ENCODE data around the gene SLAMF8.

Gene SLAMF8

DNA sequence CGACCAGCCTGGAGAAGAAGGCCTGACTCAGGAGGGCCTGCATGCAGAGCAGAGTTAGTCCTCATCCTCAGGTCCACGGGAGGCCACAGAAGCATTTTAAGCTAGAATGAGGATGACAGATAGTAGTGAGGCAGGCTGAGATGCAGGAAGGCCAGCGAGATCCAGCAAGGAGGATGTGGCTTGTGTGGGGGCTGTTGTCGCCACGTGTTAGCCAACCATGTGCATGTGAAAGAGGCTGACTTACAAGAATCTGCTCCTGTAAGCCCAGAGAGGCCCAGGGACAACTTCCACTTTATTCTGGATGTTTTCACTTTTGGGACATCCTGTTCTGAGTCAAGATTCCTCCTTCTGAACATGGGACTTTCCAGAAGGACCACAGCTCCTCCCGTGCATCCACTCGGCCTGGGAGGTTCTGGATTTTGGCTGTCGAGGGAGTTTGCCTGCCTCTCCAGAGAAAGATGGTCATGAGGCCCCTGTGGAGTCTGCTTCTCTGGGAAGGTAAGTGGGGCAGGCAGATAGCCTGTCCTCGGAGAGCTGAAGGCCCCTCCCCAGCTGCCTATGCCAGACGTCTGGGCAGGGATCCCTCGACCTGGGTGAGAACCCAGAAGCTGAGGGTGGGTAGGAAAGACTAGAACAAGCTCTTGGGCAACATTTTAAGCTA is at the start of gene SLAMF8:
TSS of gene SLAMF8 (plus strand) at position 433 of the 661 bp plus-strand sequence. CDS start at position 459, 26 bp downstream.
- DNase-seq: no peak

DNA sequence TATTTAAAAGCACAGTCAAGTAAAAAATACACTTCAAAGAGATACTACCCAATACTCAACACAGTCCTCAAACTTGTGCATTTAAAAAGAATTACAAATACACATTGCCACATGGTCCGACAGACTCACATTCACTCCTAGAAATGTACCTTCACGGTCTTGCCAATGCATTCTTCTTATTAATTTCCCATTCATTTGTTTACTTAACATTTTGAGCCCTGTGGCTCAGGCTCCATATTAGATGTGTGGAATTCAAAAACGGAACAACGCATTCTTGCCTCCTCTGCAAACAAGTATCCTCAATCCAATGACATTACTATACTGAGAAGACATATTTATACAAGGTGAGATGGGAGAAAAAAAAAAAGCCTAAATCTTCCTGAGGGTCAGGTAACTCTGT is 48.4 kb upstream of the SLAMF8 start:
- DNase-seq: no peak

DNA sequence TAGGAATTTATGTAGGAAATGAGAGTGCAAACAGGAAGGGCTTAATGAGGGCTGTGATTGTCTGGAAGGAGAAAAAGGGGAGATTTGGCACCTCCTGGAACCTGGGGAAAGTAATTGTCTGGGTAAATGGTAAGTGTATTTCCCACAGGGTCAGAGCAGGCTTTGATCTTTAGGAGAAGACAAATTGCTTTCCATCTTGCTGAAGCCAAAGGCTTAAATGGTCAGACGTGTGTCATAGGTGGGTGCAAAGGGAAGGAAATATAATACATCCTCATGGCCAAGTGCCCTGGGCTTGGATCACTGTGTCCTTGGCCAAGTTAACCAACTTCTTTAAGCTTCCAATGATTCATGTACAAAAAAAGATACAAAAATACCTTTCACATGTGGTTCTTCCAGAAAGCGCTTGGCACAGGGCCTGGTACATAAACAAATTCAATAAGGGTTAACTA is 47.2 kb upstream of the SLAMF8 start:
- DNase-seq: peak; percentile 61

DNA sequence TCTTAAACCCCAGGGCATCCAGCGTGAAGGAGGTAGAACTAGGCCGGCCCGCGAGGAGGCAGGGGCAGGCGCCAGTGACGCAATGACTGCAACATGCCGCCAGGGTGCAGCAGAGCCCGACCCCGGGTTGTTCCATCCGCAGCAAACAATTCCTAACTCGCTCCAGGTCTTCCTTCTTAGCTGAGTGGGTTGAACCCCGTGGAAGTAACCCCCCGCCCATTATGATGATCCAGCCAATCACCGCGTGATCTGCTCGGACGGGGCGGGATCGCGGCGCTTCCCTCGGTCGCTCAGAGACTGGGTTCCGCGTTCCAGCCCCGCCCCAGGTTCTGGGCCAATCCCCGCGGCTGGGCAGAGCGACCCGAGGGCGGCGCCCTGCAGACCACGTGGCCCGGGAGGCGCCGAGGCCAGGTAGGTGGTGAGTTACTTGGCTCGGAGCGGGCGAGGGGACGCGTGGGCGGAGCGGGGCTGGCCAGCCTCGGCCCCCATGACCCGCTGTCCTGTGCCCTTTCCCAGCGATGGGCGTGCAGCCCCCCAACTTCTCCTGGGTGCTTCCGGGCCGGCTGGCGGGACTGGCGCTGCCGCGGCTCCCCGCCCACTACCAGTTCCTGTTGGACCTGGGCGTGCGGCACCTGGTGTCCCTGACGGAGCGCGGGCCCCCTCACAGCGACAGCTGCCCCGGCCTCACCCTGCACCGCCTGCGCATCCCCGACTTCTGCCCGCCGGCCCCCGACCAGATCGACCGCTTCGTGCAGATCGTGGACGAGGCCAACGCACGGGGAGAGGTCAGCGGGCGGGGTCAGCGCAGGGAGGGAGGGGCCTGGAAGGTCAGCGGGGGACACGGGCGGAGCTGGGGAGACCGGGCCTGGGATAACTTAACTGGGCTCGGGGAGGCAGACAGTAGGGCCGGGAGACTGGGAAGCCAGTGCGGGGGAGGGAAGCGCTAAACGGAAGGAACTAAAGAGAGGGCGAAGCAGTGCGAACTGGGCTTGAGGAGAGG is 45.8 kb upstream of the SLAMF8 start, which contains the start of gene DUSP23:
TSS of gene DUSP23 (plus strand) at position 380 of the 1,000 bp plus-strand sequence. CDS start at position 519, 139 bp downstream.
- DNase-seq: peak; percentile 99

DNA sequence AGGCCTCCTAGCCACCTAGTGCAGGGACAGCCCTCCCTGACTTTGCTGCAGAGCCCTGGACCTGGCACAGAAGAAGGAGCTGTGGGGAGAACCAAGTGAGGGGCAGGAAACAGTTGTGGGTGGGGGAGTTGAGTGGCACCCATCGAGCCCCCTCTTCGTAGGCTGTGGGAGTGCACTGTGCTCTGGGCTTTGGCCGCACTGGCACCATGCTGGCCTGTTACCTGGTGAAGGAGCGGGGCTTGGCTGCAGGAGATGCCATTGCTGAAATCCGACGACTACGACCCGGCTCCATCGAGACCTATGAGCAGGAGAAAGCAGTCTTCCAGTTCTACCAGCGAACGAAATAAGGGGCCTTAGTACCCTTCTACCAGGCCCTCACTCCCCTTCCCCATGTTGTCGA is 44.7 kb upstream of the SLAMF8 start:
- no peak for DNase-seq

DNA sequence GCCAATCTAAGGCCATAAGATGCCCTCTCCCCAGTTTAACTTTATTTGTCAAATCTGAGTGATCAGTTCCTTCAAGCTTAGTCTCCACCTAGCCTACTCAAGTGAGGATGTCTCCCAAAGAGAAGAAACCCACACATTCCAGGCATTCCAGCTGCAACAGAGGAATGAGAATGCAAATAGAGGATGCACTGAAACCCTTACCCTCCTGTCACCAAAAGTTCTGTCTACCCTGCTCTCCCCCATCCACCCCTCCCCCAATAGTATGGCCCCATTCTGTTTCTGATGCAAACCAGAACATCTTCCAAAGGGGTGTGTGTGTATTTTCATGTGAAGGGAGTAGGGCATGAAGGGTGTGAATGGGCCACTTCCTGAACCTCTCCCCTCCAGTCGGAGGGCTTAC is 42.9 kb upstream of the SLAMF8 start:
- DNase-seq: no peak

DNA sequence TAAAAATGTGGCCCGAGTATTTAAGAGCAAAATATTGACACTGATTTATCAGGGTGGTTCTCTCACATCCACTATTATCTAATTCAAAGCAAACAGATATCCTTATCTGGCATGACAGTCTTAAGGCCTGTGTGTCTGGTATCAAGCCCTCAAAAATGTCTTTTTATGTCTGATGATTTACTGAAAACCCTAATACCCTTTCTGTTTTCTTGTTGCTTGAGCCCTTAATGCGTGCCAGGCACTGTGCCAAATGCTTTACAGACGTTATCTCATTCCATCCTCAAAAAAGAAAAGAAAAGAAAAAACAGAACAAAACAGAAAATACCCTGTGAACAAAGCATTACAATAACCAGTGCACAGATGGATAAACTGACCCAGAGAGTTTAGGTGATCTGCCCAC is 40.2 kb upstream of the SLAMF8 start:
- DNase-seq: peak; percentile 75

DNA sequence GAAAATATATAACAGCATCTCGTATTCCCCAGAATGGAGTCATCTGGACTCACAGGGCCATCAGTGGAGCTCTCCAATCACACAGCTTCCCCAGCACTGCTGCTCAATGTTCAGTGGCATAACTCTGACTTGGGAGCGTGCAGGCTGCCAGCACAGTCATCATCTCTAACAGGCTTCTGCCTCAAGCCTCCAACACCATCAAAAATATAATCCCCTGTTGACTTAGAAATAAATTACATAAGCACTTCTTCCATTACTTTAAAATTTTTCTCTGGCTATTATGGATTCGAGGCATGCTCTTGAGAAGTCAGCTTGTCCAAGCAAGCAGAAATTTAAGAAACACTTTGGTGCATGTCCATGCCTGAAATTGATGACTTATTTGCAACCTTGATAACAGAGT is 39.7 kb upstream of the SLAMF8 start:
- DNase-seq: no peak

DNA sequence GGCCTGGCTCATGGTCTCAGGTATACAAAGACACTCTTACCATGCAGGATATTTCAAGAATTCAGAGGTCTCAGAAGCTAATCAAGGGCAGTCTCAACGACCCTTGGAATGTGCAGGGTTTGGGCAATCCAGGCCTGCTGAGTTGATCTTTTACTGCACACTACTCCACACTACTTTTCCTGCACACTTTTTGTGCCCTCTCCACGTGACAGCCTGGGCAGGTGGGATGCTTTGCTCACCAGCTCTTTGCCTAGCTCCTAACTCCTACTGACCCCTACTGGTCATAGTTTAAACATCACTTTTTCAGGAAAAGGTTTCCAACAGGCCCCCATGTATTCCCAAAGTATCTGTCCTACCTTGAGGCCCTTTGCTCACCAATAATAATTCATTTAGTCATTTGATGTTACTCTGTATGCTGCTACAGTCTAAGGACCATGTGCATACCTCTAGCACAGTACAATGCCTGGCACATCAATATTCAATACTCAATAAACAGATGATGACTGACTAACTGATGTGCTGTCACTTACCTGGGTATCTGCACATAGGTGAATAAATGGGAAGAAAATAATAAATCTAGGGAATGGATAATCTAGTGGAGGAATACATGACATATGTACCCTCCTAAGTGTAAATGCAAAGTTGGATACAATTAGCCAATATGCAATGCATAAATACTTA is 36.3 kb upstream of the SLAMF8 start:
- peak; percentile 70 for DNase-seq

DNA sequence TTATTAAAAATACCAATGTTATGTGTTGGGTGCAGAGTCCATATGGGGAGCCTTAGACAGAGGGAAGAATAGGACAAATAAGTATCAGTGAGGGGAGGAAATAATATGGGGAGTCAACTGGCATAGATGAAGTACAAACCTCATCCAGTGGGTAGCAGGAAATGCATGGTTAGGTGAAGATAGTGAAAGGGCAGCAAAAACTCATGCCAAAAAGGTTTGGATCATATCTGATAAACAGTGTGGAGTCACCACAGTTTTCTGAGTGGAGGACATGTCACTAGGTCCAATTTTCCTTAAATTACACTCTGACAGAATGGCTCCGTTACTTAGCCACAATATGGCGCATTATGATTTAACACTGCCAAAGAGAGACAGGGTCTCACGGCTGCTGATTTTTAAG is 35.6 kb upstream of the SLAMF8 start:
- DNase-seq: no peak

DNA sequence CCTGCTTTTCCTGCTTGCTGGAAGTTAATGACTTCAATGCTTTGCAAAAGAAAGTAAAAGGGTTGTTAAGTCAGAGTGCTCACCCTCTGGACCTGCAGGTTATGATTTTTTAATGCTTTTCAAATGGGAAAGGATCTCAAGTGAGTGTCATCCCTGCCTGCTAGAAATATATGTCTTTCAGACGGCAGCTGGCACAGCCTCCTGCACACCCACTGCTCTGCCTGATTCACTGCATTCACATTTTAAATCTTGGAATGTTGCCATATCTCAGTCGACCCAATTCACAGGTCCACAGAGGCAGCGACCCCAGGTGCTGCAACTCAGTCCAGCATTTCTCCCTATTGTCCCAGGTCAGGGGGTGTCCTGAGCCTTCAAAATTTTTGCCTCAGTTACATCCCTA is 35.2 kb upstream of the SLAMF8 start:
- peak; percentile 55 for DNase-seq

DNA sequence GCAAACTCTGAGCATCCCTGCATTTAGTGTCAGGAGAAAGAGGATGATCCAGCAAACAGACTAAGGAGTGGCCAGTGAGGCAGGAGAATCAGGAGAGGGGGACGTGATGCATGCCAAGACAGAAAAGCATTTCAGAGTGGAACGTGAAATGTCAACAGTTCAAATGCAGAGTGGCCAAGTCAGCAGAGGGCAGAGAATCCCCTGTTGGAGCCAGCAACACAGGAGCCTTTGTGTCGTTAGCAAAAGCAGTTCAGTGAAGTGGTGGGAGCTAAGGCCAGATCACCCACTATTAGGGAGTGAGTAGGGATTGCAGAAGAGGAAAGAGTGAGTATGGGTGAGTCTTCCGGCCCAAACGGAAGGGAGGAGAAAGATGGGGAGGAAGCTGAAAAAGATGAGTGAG is 31.1 kb upstream of the SLAMF8 start:
- no peak for DNase-seq

DNA sequence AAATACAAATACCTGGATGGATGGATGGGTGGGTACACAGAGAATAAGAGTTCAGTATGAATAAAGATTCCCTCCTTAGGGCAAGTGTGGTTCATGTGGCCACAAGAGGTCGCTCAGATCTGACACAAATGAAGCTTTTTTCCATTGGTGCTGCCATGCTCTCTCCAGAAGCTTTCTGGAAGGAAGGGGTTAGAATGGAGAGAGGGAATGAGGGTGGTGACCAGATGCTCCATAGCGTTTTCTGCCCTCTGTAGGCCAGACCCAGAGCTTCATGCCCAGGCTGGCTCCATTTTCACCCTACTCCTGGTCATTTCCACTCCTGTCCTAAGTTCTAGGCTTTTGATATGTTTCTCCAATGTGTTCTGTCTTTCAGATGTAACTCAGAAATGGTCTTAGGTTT is 27.8 kb upstream of the SLAMF8 start:
- DNase-seq: peak; percentile 97

DNA sequence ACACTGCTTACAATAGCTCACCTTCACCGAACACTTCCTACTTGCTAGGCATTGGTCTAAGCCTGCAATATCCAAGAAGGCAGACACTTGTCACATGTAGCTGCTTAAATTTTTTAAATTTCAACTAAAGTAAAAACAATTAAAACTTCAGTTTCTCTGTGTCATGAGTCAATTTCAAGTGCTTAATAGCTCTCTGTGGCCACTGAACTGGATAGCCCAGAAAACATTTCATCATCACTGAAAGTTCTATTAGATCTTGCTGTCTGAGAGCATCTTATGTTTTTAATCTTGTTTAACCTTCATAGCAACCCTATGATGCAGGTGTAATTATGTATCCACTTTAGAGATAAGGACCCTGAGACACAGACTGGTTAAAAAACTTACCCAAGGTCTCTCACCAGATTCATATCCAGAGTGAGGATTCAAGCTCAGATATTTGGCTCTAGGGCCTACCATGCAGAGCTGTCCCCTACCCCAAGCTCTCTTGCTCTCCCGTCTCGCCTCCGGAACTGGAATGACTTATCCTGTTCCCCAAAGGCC is 27.2 kb upstream of the SLAMF8 start:
- no peak for DNase-seq

DNA sequence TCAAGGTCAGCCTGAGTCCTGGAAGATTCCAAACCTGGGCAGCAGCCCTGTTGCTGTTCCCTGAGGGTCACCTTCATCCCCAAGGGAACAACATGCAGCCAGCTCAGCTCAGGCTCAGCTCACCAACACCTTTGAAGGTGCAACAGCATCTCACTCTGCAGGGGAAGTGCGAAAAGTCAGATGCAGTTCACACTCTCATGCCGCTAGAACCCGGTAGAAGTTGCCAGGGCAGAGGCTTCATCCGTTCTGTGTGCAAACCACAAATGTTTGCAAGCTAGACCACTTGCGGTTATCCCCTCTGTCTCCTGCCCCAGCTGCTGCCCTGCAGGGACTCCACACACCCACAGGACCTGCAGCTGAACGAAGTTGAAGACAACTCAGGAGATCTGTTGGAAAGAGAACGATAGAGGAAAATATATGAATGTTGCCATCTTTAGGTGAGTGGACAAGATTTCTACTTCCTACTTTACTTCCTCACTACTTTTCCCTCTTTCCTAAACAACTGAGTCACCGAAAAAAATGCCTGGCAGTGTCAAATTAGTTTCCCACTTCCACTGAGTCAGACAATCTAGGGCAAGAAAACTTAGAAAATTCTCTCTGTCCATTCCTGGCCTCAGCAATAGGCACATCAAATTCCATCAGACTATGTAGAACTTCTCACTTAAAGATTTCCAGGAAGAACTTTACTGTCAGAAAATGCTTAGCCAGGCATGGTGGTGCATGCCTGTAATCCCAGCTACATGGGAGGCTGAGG is 26.3 kb upstream of the SLAMF8 start:
- no peak for DNase-seq

DNA sequence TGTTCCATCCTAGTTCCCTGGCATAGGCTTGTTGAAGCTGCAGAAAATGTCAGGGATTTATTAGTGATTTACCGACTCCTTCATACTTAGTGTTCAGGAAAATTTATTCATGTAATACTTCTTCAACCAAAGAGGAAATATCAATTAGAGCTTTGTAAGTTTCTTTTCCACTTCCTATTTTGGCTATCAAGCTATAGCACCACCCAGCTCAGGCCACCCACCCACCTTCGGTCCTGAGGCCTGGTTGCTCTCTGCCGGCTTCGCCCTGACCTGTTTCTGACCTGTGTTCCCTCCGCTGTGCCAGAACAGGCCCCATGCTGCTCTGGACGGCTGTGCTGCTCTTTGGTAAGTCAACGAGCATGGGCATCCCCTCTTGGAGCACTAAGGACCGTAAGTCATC is 24.6 kb upstream of the SLAMF8 start, which contains the start of gene FCRL6:
TSS of gene FCRL6 (plus strand) at position 250 of the 400 bp plus-strand sequence. CDS start at position 315, 65 bp downstream.
- no peak for DNase-seq

DNA sequence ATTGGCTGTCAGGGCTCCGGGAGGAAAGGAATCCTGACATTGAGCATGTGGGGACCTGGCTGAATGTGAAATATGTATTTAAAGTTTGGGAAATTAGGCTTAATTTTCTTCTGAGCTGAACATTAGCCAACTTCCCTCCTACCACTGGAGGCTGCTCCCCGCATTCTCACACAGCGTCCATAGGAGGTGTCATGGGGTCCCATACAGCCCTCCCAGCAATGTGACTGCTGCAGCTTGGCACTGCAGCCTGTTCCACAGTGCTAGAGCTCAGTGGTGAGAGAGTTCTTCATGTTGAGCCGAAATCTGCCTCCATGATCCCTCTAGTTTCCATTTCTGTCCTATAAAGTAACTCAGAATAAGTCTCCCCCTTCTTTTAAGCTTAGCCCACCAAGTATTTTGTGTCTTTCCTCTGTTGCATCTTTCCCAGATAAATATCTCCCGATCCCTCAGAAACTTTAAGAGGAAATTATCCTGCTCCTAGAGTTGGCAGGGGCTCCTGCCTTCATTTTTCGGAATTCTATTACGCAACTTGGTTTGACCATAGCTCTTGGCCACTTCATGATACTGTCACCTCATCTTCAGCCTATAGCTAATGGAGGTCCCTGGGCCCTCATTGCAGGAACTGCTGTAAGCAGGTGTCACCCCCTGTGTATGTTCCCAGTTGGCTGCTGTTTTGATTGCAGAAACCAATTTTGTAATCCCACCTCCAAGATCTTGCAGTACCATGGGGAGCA is 22.6 kb upstream of the SLAMF8 start:
- no peak for DNase-seq

DNA sequence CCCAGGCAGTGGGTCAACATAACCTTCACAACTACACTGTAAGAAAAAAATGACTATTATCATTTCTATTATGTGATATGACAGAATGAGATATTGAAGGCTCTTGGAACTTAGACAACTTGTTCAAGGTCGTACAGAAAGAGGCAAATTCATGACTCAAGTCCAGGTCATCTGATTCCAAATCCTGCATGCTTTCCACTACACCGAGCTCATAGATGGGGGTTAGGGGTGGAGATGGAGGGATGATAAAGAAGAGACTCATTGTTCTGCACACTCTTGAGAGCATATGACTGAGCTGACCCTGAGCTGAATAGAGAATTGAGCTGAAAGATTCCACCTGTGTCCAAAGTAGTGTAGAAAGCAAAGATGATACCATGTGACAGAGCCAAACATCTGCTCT is 21.7 kb upstream of the SLAMF8 start:
- DNase-seq: no peak

DNA sequence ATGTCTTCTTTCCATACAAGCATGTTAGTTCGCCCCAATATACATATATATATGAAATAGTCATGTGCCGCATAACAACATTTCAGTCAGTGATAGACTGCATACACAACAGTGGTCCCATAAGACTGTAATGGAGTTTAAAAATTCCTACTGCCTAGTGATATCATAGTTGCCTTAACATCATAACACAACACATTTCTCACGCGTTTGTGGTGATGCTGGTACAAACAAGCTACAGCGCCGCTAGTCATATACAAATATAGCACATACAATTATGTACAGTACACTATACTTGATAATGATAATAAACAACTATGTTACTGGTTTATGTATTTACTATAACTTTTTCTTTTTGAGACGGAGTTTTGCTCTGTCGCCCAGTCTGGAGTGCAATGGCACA is 10.7 kb upstream of the SLAMF8 start:
- no peak for DNase-seq

DNA sequence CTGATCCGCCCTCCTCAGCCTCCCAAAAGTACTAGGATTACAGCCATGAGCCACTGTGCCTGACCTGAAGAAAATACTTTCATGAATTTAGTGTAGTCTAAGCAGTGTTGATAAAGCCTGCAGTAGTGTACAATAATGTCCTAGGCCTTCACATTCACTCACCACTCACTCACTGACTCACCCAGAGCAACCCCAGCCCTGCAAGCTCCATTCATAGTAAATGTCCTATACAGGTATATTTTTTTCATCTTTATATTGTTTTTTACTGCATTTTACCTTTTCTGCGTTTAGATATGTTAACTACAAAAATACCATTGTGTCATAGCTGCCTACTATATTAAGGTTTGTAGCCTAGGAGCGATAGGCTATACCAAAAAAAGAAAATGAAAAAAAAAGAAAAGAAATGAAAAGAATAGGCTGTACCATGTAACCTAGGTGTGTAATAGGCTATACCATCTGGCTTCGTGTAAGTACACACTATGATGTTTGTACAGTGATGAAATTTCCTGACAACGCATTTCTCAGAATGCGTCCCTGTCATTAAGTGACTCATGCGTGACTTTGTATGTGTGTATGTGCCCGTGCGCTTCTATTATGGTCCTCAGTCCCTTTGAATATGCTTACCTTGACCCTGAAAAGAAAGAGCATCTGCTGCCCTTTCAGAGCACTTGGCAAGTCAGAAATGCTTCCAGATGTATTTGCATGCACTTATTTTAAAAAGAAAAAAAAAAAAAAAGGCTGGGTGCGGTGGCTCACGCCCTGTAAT is 9.2 kb upstream of the SLAMF8 start:
- DNase-seq: peak; percentile 100
